NCI-H1048 (cell line): ENCODE results near the gene OARD1.

Experiments used
- DNase-seq: peaks from one replicate; lab custom pipeline; 2025; lab: John Stamatoyannopoulos, UW

OARD1 gene

GRCh38 chr6:41047745-41048732 is 24.1 kb downstream of the OARD1 start:
- DNase-seq, result no peak

GRCh38 chr6:41047306-41047705 is 24.9 kb downstream of the OARD1 start:
- no peak for DNase-seq

- DNase-seq, result no peak
Measured at GRCh38 chr6:41046084-41046483, 26.1 kb downstream of the OARD1 start.

GRCh38 chr6:41045664-41046063 is 26.5 kb downstream of the OARD1 start:
- no peak for DNase-seq

- no peak for DNase-seq
Measured at GRCh38 chr6:41043151-41043550, 29.0 kb downstream of the OARD1 start.

- no peak for DNase-seq
Measured at GRCh38 chr6:41042226-41043055, 29.7 kb downstream of the OARD1 start, which contains the start of gene TSPO2. TSPO2 (plus strand) TSS chr6:41042467; CDS start chr6:41042986, 519 bp downstream.

GRCh38 chr6:41040940-41041536 is 31.1 kb downstream of the OARD1 start:
- DNase-seq, result no peak

GRCh38 chr6:41040101-41040939 is 31.8 kb downstream of the OARD1 start:
- DNase-seq, result no peak

GRCh38 chr6:41039060-41039998 is 32.8 kb downstream of the OARD1 start, which contains the start of gene UNC5CL:
UNC5CL (minus strand) TSS chr6:41039221; CDS start chr6:41035074, 4,147 bp downstream.
- DNase-seq, result no peak

GRCh38 chr6:41038205-41038604 is 34.0 kb downstream of the OARD1 start:
- no peak for DNase-seq

GRCh38 chr6:41037107-41037900 is 34.9 kb downstream of the OARD1 start:
- no peak for DNase-seq

GRCh38 chr6:41036601-41037000 is 35.6 kb downstream of the OARD1 start:
- no peak for DNase-seq

GRCh38 chr6:41036186-41036585 is 36.0 kb downstream of the OARD1 start:
- DNase-seq, result no peak

GRCh38 chr6:41033776-41034175 is 38.4 kb downstream of the OARD1 start:
- no peak for DNase-seq

GRCh38 chr6:41032830-41033229 is 39.3 kb downstream of the OARD1 start:
- DNase-seq, result no peak

GRCh38 chr6:41028561-41029412 is 43.4 kb downstream of the OARD1 start:
- no peak for DNase-seq

GRCh38 chr6:41027799-41028560 is 44.2 kb downstream of the OARD1 start:
- no peak for DNase-seq

- no peak for DNase-seq
Measured at GRCh38 chr6:41027241-41027640, 44.9 kb downstream of the OARD1 start.
